ACC112 (cell line): Measurements from ENCODE around the gene LGALS9C.
"Not testable (repeated sequence)": the region's sequence is repeated elsewhere in the genome, so short reads cannot be mapped to it uniquely, and the experiment has no call there.

ENCODE experiments used
- H2AFZ ChIP-seq: fragments of 200-600 bp; sonication (generic); one replicate; pipeline ENCODE4 v1.6.0; 2017; ENCODE audit warnings: antibody characterized with exemption, low read length; ENCODE audit not compliant: unreplicated experiment
- H3K27ac ChIP-seq: fragments of 200-600 bp; sonication (generic); 2 replicates; pipeline ENCODE4 v1.5.1; 2014; ENCODE audit warnings: low read depth, mild to moderate bottlenecking, antibody characterized with exemption, low read length, moderate library complexity
- H3K27me3 ChIP-seq: fragments of 200-600 bp; sonication (generic); 2 replicates; pipeline ENCODE4 v1.6.1; 2014; ENCODE audit warnings: mild to moderate bottlenecking, antibody characterized with exemption, low read length, moderate library complexity, mixed read lengths; ENCODE audit not compliant: insufficient read depth
- H3K36me3 ChIP-seq: fragments of 200-600 bp; sonication (generic); 2 replicates; pipeline ENCODE4 v1.6.1; 2016; ENCODE audit warnings: mild to moderate bottlenecking, antibody characterized with exemption, low read length, moderate library complexity, mixed read lengths; ENCODE audit not compliant: insufficient read depth
- H3K4me1 ChIP-seq: fragments of 200-600 bp; sonication (generic); one replicate; pipeline ENCODE4 v1.6.1; 2016; ENCODE audit warnings: low read length, mixed read lengths; ENCODE audit not compliant: insufficient read depth, unreplicated experiment, control insufficient read depth
- H3K4me3 ChIP-seq: fragments of 200-600 bp; sonication (generic); 2 replicates; pipeline ENCODE4 v1.5.1; 2014; ENCODE audit warnings: mild to moderate bottlenecking, low read depth, low read length
- H3K79me2 ChIP-seq: fragments of 200-600 bp; sonication (generic); one replicate; pipeline ENCODE4 v1.6.0; 2016; ENCODE audit warnings: low read length; ENCODE audit not compliant: control insufficient read depth, unreplicated experiment, insufficient read depth

Gene LGALS9C

GRCh38 chr17:18500281-18500680, 23.7 kb downstream of the LGALS9C start:
- H3K4me3 ChIP-seq, H3K79me2 ChIP-seq, H2AFZ ChIP-seq, H3K4me1 ChIP-seq, H3K27ac ChIP-seq, H3K27me3 ChIP-seq, H3K36me3 ChIP-seq: not testable (repeated sequence)

- not testable (repeated sequence) for H3K27ac ChIP-seq
Measured at GRCh38 chr17:18500816-18501215, 24.2 kb downstream of the LGALS9C start.

GRCh38 chr17:18503221-18503620, 26.6 kb downstream of the LGALS9C start:
- H3K27ac ChIP-seq, H3K4me1 ChIP-seq, H3K79me2 ChIP-seq, H3K36me3 ChIP-seq, H3K4me3 ChIP-seq, H2AFZ ChIP-seq, H3K27me3 ChIP-seq: not testable (repeated sequence)

More at GRCh38 chr17:18500816-18501215, 24.2 kb downstream of the LGALS9C start:
- not testable (repeated sequence) for H3K4me1 ChIP-seq, H3K27me3 ChIP-seq, H3K4me3 ChIP-seq, H3K79me2 ChIP-seq, H3K36me3 ChIP-seq, H2AFZ ChIP-seq

- not testable (repeated sequence) for H3K36me3 ChIP-seq, H3K27me3 ChIP-seq, H3K4me1 ChIP-seq, H2AFZ ChIP-seq, H3K79me2 ChIP-seq, H3K4me3 ChIP-seq, H3K27ac ChIP-seq
Measured at GRCh38 chr17:18507729-18508128, 31.1 kb downstream of the LGALS9C start.

- H3K27me3 ChIP-seq, H2AFZ ChIP-seq, H3K4me3 ChIP-seq, H3K36me3 ChIP-seq, H3K27ac ChIP-seq, H3K79me2 ChIP-seq, H3K4me1 ChIP-seq: not testable (repeated sequence)
Measured at GRCh38 chr17:18508667-18509066, 32.1 kb downstream of the LGALS9C start.

GRCh38 chr17:18521100-18521499, 44.5 kb downstream of the LGALS9C start:
- not testable (repeated sequence) for H3K4me1 ChIP-seq, H3K4me3 ChIP-seq, H3K36me3 ChIP-seq, H2AFZ ChIP-seq, H3K27ac ChIP-seq, H3K27me3 ChIP-seq, H3K79me2 ChIP-seq

GRCh38 chr17:18525015-18525414, 48.4 kb downstream of the LGALS9C start:
- not testable (repeated sequence) for H2AFZ ChIP-seq, H3K79me2 ChIP-seq, H3K4me1 ChIP-seq, H3K36me3 ChIP-seq, H3K4me3 ChIP-seq, H3K27ac ChIP-seq, H3K27me3 ChIP-seq

- not testable (repeated sequence) for H3K4me1 ChIP-seq, H3K27me3 ChIP-seq, H3K4me3 ChIP-seq, H3K79me2 ChIP-seq, H3K36me3 ChIP-seq, H2AFZ ChIP-seq, H3K27ac ChIP-seq
Measured at GRCh38 chr17:18526168-18526800, 49.7 kb downstream of the LGALS9C start.

GRCh38 chr17:18527354-18527753, 50.8 kb downstream of the LGALS9C start:
- H2AFZ ChIP-seq, H3K79me2 ChIP-seq, H3K4me3 ChIP-seq, H3K4me1 ChIP-seq, H3K36me3 ChIP-seq, H3K27ac ChIP-seq, H3K27me3 ChIP-seq: not testable (repeated sequence)

- not testable (repeated sequence) for H3K36me3 ChIP-seq, H3K79me2 ChIP-seq, H2AFZ ChIP-seq, H3K27me3 ChIP-seq, H3K27ac ChIP-seq, H3K4me1 ChIP-seq, H3K4me3 ChIP-seq
Measured at GRCh38 chr17:18528435-18528834, 51.8 kb downstream of the LGALS9C start.

GRCh38 chr17:18528899-18529500, 52.4 kb downstream of the LGALS9C start:
- not testable (repeated sequence) for H3K79me2 ChIP-seq

More at GRCh38 chr17:18528899-18529500, 52.4 kb downstream of the LGALS9C start:
- H3K27me3 ChIP-seq, H3K4me1 ChIP-seq, H3K36me3 ChIP-seq, H3K4me3 ChIP-seq, H3K27ac ChIP-seq, H2AFZ ChIP-seq: not testable (repeated sequence)
